GM12892 (cell line): ENCODE measurements around the gene CHPF2.

ENCODE experiments used
- DNase-seq: peaks from one replicate; pipeline ENCODE4 v3.0.0; 2011; ENCODE audit not compliant: insufficient read length
- FAIRE-seq: peaks from 2 replicates; lab custom pipeline; 2011; peaks lifted over from hg19 to GRCh38; lab: Jason Lieb, UNC
- POLR2A ChIP-seq: IDR thresholded peaks from 2 replicates; pipeline ENCODE4 v1.6.1; 2011; ENCODE audit warnings: low read depth, low read length, control low read depth
- POLR2AphosphoS5 ChIP-seq: IDR thresholded peaks from 2 replicates; pipeline ENCODE4 v1.6.1; 2011; ENCODE audit warnings: low read depth, low read length, control low read depth
- TAF1 ChIP-seq: IDR thresholded peaks from 2 replicates; pipeline ENCODE4 v1.6.1; 2011; ENCODE audit warnings: low read depth, mild to moderate bottlenecking, control low read depth, low read length, borderline replicate concordance

CHPF2 gene

DNA sequence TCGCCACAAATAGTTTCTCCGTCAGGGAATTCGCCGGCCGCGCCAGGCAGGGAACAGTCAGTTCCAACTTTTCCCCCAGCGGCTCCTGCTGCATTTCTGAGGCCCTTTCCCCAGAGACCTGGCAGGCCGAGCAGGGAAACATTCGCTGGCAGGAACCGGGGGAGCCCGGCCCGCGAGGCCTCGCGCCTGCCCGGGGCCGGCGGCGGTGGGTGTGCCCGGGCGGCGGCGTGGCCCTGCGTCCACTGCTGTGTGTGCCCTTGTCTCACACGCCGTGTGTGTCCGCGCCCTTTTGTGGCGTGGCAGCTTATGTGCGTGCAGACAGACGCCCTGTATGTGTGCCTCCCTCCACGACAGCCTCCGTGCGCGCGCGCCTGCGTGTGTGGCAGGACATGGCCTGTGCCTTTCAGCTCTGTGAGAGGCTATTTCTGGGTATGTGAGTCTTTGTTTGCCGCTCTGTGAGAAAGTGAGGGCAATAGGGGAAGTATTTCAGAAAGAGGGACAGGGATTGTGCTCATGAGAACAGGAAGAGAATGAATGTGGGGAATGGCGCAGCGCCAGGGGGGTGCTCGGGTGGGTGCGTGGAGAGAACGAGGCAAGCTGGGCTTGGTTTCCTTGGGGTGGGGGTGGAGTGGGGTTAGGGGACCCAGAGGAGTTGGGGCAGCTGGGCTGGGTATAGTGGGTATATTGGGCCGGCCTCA is 16.9 kb downstream of the CHPF2 start:
- peak; percentile 66 for FAIRE-seq
- DNase-seq = no peak
- no peak for TF ChIP-seq POLR2A
- no peak for TF ChIP-seq POLR2AphosphoS5
- TF ChIP-seq TAF1 = no peak

DNA sequence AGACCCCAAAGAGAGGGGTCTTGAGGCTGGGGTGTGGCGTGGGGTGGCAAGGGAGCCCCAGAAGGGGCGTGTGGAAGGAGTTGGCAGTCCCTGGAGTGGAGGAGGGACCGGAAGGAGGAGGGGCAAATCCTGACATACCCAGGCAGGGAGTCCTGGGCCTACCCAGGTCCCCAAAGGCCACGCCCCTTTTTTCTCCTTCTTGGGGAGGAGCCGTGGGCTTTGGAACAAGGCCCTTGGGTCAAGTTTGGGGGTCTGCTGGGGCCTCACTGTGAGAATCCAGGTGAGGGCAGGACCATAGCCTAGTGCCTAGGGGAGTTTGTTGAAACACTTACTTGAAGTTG is 17.4 kb downstream of the CHPF2 start:
- FAIRE-seq = no peak
- DNase-seq = no peak
- TF ChIP-seq POLR2AphosphoS5 = no peak
- no peak for TF ChIP-seq TAF1
- TF ChIP-seq POLR2A = no peak

DNA sequence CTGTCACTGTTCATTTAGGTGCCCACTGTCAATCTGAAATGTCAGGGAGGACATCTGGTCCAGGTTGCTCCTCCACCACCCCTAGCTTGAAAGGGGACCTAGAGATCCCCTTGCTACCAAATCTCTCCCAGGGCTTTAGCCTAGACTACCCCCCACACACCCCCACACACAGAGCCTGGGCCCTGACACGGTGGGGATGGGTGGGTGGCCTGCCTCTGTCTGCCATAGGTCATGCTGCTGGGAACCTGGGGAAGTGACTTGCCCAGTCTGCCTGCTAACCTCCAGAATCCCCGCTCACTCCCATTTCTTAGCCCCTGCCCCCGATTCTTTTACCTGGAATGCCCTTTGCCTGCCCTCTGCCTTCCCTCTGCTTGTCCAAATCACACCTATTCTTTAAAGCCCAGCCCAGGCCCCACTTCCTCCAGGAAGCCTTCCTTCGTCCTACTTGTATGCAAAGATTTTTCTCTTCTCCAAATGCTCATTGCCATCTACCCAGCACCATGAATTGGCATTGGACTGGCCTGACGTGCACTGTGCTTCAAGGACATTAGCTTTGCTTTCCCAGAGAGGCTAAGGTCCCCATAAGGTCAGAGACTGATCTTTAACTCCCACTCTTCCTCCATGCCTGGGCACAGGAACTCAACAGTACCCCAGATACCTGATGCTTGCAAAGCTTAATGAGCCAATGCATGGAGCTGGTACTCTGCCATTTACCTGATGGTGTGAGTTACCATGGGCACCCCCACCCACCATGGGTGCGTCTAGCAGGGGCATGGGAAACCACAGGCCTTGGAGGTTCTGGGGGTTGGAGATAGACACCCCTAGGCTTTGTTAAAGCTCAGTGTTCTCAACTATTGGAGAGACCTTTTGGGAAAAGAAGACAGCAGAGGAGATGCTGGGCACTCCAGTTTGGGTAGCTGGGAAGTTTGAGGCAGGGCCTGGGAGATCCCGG is 18.2 kb downstream of the CHPF2 start:
- FAIRE-seq = no peak
- no peak for DNase-seq
- TF ChIP-seq POLR2AphosphoS5 (no peak), TAF1 (no peak), POLR2A (no peak)

DNA sequence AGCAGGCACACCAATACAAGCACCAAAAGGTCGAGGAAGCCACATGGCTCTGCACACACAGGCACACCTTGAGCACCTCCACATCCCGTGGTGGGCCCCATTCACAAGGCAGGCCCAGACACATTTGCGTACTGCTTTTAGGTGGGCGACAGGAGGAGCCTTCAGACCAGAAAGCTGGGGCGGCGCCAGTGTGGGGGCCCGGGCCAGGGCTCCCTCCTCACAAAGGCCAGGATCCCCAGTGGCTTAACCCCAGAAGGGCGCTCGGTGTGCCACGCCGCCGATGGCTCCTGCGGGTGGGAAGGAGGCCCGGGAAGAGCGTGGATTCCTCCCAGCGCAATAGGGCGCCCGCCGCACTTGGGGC is 19.0 kb downstream of the CHPF2 start:
- FAIRE-seq = no peak
- DNase-seq = no peak
- TF ChIP-seq POLR2AphosphoS5 = no peak

DNA sequence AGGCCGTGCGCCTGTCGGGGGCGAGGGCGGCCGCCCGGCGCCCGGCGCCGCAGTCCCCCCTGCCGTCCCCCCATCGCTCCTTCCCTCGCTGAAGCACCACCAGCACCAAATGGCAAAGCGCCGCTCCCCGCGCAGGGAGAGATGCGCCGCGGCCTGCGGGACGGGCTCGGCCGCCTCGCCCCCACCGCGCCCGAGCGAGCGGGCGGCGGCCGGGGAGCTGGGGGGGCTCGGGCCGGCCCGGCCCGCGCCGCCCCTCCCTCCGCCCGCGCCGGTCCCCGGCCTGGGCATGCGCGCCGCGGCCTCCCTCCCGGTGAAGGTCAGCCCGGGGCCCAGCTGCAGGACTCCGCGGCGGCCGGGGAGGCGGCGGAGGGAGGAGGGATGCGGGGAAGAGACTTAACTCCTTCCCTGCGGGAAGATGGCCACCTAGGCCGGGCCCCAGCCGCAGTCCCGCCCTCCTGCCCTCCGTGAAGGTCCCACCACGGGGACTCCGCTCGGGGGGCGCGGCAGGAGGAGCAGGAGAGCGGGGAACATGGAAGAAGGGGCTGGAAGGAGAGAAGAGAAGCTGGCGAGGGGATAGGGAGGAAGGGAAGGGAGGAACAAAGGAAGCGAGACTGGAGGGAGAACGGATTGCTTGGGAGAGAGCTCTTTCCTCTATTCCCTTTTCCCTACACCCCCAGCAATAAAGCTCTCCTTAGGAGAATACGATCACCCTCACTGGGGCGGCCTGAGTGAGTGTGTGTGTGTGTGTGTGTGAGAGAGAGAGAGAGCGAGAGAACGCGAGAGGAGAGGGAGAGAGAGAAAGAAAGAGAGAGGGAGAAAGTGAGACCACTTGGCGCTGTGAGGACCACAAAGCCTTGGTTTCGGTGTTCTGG is 19.6 kb downstream of the CHPF2 start:
- FAIRE-seq = no peak

DNA sequence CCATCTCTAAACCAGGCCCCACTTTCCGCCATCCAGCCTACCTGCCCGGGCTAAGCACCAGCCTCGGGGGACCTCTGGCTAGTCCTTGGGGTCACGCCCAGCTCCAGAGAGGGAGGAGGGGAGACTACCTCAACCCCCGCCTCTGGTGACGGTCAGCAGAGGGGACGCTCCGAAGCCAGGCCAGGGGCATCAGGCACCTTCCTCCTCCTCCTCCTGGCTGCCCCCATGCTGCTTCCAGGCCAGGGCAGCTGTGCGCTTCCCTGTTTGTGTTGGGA is 20.2 kb downstream of the CHPF2 start:
- TF ChIP-seq POLR2AphosphoS5 (no peak), POLR2A (no peak), TAF1 (no peak)
- DNase-seq (no peak), FAIRE-seq (no peak)

More for the DNA sequence above, 19.6 kb downstream of the CHPF2 start:
- no peak for DNase-seq
- TF ChIP-seq POLR2A = no peak
- TF ChIP-seq POLR2AphosphoS5 = no peak
- TF ChIP-seq TAF1 = no peak

DNA sequence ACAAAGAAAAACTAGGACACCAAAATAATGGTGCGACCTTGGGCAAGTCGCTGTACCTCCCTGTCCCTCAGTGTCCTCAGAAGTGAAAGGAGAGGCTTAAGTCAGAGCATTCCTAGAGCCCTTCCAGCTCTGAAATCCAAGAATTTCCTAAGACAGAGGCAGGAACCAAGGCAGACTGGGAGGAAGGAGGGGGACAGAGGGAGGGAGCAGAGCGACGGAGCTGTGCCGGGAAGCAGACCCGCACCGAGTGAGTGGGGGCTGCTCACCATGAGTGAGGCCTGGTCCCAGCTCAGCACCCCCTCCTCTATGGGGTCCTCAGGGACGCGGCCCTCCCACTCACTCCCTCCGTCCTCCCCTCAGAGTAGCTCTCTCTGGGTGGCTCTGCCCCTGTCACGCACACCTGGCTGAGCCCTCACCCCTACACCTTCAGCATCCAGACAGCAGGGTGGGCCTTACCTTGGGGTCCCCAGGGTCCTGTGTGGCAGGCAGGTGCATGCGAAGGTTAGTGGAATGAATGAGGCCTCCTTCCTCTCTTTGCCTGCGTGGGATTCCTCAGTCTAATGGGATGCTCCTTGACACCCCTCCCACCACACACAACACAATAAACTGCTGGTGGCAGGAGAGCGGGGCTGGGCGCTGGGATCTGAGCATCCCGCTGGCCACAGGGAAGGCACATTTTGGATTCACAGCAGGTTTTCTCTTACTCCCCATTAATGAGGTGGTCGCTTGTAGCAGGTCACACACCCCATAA is 20.9 kb downstream of the CHPF2 start:
- no peak for FAIRE-seq
- TF ChIP-seq TAF1 (no peak), POLR2A (no peak), POLR2AphosphoS5 (no peak)
- no peak for DNase-seq

DNA sequence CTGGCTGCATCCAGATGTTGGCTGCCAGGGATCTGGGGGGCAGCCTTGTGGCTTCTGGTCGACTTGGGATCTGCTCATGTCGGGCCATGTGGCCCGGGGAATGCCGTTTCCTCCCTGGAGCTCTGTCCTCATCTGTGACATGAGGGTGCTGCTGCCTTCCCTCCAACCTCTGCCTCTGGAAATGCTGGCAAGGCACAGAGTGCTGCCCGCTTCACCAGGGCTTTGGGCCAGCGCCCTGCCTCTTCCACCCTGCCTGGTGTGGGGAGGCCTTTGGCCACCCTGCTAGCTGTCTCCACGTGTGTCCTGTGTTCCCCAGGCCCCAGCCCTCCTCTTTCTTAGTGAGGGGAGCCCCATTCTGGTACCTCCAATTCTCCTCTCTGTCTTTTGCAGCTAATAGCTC is 22.0 kb downstream of the CHPF2 start:
- DNase-seq = no peak
- FAIRE-seq = no peak

DNA sequence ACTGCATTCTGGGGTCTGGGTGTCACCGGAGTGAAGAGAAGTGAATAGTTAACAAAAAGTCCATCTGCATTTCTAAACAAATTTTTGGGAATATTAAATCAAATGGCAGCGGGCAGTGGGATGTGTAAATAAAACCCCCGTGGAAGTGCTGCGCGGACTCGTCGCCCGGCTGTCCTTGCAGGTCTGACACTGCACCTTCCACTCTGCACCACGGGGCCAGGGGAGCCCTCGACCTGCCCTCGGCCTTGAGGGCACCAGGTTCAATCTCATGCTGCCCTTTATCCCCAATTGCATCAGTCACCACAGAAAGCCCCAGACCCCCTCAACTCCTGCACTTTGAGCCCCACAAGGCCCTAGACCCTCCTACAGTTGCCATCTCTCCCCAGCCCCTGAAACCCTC is 22.6 kb downstream of the CHPF2 start:
- TF ChIP-seq POLR2A (no peak), POLR2AphosphoS5 (no peak), TAF1 (no peak)
- DNase-seq (no peak), FAIRE-seq (no peak)

More for the DNA sequence above, 22.0 kb downstream of the CHPF2 start:
- TF ChIP-seq POLR2A (no peak), TAF1 (no peak), POLR2AphosphoS5 (no peak)

DNA sequence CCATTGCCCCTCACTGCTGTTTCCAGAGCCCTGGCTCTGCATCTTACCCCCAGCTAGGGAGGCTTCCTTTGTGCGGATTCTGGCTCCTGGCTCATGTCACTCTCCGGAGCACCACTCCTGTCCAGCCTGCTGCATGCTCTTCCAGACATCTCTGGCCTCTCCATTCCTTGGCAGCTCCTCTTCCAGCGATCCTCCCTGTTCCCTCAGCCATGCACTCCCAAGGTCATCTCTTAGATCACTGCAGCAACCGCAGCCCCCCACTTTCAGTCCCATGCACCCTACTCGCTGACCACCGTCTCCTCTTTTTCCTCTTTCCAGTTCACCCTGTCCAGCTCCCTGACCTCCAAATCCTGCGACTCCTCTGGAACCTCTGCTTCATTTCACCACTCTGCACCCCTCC is 23.1 kb downstream of the CHPF2 start:
- DNase-seq = no peak
- FAIRE-seq = no peak
- no peak for TF ChIP-seq TAF1
- no peak for TF ChIP-seq POLR2A
- TF ChIP-seq POLR2AphosphoS5 = no peak
